ENCODE measurements around the gene MSH4.
A peak's percentile ranks its signal among the peaks of the same experiment; 100 is the strongest.

MSH4 gene

DNA sequence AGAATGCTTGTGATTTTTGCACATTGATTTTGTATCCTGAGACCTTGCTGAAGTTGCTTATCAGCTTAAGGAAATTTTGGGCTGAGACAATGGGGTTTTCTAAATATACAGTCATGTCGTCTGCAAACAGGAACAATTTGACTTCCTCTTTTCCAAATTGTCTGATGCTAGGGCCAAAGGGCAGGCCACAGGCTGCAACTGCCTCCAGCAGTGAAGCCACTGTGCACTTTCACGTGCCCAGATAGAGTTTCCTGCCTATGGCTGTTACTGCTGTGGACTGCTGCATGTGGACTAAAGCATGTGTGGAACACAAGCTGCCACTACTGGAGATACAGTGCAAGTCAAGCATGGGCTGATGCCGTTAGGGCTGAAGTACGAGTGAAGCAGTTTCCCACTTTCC, 146.4 kb downstream of the MSH4 start:
- DNase-seq (ENCODE audit: low spot score): peak; percentile 13

DNA sequence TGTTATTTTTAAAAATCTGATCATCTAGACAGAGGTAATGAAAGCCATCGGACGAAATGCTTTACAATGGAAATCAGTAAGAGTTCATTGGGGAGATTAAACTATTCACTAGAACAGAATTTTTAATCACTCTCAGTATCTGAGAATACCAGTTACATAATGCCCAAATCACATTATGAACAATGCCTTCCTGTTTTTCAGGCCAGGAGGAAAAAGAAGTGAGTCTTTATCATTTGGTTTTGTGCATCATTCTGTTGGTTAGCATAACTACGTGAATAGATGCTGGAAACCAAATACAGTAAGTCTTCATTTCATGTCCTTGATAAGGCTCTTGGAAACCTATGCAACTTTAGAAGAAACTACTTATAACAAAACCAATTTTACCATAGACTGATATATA, 153.5 kb downstream of the MSH4 start:
- DNase-seq (ENCODE audit: low spot score): no peak

DNA sequence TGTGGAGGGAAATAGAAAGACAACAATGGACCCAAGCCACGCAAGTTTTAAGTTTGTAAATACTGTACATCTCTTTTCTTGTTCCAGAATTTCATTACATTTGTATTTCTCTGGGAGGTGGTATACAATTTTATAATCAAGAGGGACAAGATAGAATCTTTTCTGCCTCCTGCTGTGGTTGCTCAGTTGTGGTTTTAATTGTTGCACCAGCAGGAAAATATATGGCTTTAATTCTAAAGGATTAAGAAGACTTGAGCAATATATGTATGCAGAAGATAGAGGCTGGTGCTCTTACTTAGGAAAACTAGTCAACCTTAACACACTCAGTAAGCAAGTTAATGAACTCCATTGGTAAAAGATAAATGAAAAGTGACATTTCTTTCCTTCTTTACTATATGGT, 155.3 kb downstream of the MSH4 start:
- no peak for DNase-seq (ENCODE audit: low spot score)

DNA sequence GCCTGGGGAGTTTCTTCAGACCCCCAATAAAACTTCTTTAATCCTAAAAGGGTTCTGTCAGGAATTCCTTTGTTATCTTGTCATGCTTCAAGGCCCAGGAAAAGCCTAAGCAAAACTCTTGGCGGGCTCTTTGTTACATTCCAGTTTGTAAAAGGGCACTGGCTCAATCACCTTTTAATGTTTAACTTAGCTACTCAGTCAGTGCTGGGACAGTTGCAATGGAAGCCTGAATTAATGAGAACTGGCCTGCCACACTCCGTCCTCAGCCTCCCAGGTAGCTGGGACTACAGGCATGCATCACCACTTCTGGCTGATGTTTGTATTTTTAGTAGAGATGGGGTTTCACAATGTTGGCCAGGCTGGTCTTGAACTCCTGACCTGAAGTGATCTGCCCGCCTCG, 156.8 kb downstream of the MSH4 start:
- no peak for DNase-seq (ENCODE audit: low spot score)

DNA sequence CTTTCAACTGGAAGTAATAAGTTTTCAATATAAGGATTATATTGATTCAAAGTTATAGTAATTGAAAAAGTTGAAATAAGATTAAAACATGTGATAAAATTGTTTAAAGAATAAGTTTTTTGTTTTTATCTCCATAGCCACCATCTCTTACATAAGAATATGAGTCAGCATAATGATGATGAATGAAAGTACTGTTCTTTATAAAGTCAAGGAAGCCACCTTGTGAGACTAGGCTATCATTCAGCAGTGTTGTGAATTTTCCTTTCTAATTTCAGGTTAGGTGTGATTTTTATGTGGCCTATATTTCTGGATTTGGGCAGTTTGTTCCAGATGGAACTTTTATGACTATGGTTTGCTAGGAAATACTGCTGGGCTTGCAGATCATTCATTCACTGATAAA, 157.9 kb downstream of the MSH4 start:
- no peak for DNase-seq (ENCODE audit: low spot score)

Measured in globus pallidus (tissue), 1 donor.